22Rv1 (cell line): ENCODE results near the gene ENTR1.

Experiments used
- CTCF ChIP-seq: fragments of 450-650 bp; IDR thresholded peaks from 2 replicates; pipeline ENCODE4 v1.5.1; 2017; ENCODE audit warnings: mild to moderate bottlenecking
- ZFX ChIP-seq: fragments of 450-650 bp; IDR thresholded peaks from 2 replicates; pipeline ENCODE4 v1.6.1; 2017; ENCODE audit warnings: antibody characterized with exemption, borderline replicate concordance

GRCh38 chr9:136361754-136362449 lies 48.5 kb downstream of the ENTR1 start:
- TF ChIP-seq CTCF (no peak), ZFX (no peak)
